Umbilical cord (tissue), 2 donors: ENCODE data around the gene ZNF318. TPM values are rescaled to one million over a fixed set of nuclear protein-coding genes. Genes with fewer than 3 reads are reported as not detected.
"Not testable (repeated sequence)": the region's sequence is repeated elsewhere in the genome, so short reads cannot be mapped to it uniquely, and the experiment has no call there.

Experiments
- DNase-seq: peaks from one replicate; pipeline ENCODE4 v3.0.0-alpha.2; 2015; ENCODE audit warnings: low spot score
- total RNA-seq: library from RNA; depleted of rRNA; stranded (reverse); fragments of >200 nt; gene quantifications from one replicate; pipeline ENCODE4 v1.2.3, GENCODE V29; 2014; ENCODE audit warnings: low replicate concordance; ENCODE audit not compliant: insufficient read depth

The ZNF318 gene
- total RNA-seq, 1 donor from 2014 or later: 7.7 TPM

GRCh38 chr6:43335469-43335868 is 34.0 kb downstream of the ZNF318 start:
- no peak for DNase-seq

- DNase-seq: peak; percentile 66
Measured at GRCh38 chr6:43334466-43335095, 34.9 kb downstream of the ZNF318 start.

GRCh38 chr6:43331891-43332290 is 37.6 kb downstream of the ZNF318 start:
- DNase-seq: no peak

DNA sequence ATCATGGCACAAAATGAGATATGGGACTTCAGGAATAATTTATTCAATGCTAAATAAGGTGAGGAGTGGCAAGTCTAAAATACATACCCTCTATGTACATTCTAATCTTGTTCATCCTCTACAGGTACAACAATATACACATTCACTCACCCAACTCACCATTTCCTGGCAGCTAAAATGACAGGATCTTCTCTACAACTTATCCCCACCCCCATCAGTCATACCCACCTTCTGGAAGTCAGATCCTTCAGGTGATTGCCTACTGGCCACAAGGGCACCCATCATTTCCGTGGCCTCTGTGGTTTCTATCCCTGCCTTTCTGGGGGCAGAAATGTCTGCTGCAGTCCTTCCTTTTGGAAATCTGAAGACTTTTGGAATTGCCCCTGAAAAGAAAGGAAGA is 38.0 kb downstream of the ZNF318 start:
- DNase-seq: no peak

DNA sequence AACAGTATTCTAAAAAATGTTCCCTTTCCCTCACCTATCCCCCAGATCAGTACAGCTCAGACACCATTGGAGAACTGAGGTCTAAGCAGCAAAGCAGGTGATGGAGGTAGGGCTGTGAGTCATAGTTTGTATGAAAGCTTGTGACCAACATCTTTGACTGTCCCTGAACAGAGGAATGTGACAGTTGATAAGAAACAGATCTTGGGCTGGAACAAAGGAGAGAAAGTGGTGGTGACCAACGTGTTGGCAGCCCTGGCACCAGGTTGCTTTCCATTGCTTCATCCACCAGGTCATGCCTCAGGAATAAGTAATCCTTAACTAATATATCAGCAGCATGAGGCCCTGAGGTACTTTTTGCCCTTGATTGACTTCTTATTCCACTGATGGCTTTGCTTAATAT is 40.9 kb downstream of the ZNF318 start:
- DNase-seq: no peak

DNA sequence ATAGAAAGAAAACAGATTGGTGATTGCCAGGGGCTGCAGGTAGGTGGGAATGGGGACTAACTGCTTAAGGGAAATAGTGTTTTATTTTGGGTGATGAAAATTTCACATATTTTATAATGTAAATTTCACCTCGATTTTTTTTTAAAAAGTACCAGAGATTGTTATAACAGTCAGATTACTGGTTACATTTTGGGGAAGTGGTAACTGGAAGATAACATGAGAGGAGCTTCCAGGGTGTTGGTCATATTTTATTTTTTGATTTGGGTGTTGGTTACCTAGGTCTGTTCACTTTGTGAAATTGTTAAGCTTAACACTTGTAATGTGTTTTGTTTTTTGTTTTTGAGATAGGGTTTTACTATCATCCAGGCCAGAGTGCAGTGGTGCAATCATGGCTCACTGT is 43.6 kb downstream of the ZNF318 start:
- no peak for DNase-seq

DNA sequence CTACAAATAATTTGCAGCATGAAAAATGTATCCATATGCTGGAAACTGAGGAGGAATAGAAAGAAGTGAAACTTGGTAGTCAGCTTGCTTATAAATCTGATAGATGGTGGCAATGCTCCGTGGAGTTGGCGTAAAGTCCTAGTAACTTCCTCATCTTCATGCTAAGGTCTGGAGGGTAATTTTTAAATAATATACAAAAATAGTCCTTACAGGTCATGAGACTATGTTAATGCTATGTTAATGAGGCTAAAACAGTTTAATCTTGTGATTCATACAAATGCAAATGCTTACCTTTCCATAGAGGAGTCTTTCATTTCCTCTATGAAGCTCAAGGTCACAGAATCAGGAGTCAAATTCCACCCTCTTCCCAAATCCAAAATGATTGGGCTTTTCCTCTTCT is 51.4 kb downstream of the ZNF318 start:
- no peak for DNase-seq

DNA sequence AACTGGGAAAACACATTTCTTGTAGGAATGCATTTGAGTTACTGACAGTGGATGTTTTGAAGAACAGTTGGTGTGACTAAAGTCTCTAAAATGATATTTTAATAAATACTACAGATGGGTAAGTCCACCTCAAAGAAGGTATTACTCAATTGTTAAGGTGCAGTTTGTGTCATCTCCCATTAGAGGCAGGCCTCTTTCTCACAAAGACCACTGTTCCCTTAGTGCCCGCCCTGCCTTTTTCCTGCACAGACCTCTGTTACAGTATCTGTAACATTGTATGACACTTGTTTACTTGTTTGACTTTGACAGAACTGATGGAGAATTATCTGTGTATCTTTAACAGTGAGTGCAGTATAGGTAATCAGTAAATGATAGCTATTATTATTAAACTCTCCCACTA is 55.6 kb downstream of the ZNF318 start:
- no peak for DNase-seq

DNA sequence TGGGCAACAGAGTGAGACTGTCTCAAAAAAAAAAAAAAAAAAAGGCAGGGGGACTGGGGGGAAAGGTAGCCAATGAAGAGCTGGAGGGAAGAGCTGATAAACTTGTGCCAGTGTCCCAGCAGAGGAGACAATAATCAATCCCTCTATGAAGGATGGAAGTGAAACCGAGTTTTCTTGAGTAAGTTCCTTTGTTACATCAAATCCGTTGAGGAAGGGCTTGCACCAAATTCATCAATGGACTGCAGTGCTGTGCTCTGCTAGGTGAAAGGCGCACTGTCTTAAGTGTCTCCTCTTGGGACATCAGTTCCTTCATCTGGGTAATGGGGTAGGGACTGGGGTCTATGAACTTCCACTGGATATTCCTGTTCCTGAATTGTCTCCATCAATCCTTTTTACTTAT is 57.8 kb downstream of the ZNF318 start:
- DNase-seq: no peak

DNA sequence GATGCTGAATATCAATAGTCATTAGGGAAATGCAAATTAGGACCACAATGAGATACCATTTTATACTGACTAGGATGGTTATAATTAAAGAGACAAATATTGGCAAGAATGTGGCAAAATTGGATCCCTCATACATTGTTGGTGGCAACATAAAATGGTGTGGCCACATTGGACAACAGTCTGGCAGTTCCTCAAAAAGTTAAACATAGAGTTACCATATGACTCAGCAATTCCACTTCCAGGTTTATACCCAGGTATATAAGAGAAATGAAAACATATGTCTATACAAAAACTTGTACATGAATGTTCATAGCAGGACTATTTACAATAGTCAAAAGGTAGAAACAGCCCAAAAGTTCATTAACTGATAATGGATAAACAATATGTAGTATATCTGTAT is 58.8 kb downstream of the ZNF318 start:
- no peak for DNase-seq

DNA sequence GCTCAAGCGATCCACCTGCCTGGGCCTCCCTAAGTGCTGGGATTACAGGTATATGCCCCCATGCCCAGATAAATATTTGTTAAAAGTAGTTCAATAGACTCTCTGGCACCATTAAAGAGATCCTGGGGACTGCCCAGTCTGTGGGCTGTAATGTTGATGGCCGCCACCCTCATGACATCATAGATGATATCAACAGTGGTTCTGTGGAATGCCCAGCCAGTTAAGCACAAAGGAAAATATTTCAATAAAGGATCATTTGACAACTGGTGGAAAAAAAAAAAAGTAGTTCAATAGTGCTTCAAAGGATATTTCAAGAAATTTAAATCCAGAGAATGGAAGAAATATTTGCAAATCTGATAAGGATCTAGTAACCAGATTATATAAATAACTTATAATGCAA is 59.3 kb downstream of the ZNF318 start:
- DNase-seq: no peak

DNA sequence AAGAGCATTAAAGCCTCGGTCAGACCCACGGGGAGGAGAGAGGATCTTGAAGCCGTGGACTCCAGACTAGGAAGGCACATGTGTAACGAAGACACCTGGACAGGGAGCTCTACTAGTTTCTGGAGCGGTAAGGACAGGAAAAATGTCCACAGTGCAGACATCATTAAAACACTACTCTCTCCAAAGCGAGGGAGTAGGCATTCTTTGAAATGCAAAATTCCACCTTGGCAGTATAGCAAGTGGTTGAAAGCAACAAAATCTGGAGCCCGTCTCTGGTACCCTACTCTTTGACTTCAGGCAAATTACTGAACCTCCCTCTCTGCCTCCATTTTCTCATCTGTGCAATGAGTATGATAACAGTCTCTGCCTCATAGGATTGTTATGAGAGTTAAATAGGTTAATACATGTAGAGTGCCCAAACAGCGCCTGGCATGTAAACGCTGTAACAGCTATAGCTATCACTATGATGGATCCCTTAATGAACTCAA is 60.4 kb downstream of the ZNF318 start:
- no peak for DNase-seq

DNA sequence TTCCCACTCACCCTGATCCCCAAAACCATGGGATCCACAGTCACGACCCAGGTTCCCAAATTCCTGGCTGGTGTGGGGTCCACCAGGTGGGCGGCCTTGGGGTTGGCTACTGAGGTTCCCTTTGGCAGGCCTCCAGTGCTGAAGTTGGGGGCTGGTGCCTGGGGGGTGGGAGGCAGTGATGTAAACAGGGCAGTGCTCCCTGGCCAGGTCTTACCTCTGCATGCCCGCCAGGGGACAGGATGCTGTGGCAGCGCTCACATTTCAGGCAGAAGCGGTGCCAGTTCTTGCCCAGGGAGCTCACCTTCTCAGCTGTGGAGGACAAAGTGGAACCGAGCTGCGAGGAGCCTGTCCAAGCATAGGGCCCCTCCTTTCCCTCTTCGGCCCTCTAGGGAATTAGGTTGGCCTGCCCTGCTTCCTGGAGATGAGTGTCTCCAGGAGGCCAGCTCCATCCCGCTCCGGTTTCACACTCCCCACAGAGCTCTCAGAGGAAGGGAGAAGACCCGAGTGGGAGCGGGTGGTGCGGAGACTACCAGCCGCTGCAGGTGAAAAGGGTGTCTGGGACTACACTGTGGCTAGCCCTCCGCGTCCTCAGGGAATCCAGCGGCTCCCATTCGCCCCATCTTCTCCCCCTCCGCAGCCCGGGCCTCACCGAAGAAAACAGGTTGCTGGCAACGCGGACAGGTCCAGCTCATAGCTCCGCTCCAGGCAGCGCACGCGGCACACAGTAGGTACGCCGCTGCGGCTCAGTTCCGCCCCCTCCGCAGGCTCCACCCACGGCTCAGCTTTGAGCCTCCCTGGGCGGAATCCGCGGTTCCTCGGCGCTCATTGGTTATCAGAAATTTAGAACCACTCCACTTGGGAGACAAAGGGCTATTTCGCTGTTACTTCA is 61.1 kb downstream of the ZNF318 start, which contains the start of gene CRIP3:
TSS of gene CRIP3 (minus strand) at position 726 of the 889 bp plus-strand sequence. CDS start at position 692, 34 bp downstream.
- peak; percentile 18 for DNase-seq

- no peak for DNase-seq
Measured at GRCh38 chr6:43307451-43308100, 61.9 kb downstream of the ZNF318 start.

GRCh38 chr6:43306086-43306485 is 63.4 kb downstream of the ZNF318 start:
- no peak for DNase-seq

DNA sequence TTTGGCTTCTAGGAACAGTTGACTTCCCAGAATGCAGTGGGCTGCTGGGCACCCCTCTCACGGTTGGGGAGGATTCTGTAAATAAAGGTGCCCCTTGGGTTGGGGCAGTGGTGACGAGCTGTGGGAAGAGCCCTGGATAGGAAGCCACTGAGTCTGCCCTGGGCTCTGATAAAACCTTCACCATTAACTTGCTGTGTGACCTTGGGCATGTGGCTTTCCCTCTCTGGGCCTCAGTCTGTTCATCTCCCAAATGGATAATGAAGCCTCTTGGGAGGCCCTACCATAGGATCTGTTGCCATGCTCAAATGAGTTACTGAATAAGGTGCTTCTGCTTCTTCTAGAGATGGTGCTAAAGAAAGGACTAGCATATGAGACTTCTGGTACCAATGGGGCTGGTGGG is 64.6 kb downstream of the ZNF318 start:
- no peak for DNase-seq

- DNase-seq: no peak
Measured at GRCh38 chr6:43304361-43304760, 65.1 kb downstream of the ZNF318 start.

DNA sequence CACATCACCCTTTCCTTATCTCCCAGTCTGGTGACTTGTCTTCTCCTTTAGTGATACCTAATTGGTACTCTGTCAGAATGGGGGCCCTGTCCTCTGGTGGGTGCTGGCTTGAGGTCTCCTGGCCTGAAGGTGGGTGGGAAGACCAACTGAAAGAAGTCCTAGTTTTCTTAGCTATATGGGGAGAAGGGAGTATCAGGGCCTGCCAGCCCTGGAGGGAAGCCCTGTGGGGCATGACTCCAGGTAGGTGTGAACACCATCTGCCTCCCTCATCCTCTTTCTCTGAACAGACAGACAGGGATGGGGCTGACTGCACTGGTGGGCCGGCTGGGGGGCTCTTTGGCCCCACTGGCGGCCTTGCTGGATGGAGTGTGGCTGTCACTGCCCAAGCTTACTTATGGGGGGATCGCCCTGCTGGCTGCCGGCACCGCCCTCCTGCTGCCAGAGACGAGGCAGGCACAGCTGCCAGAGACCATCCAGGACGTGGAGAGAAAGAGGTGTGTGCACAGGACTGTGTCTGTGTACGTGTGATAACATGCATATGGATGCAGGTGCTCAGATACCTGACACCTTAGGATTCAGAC is 65.6 kb downstream of the ZNF318 start:
- no peak for DNase-seq

- DNase-seq: not testable (repeated sequence)
Measured at GRCh38 chr6:43303006-43303405, 66.4 kb downstream of the ZNF318 start.

- no peak for DNase-seq
Measured at GRCh38 chr6:43302126-43302525, 67.3 kb downstream of the ZNF318 start.

DNA sequence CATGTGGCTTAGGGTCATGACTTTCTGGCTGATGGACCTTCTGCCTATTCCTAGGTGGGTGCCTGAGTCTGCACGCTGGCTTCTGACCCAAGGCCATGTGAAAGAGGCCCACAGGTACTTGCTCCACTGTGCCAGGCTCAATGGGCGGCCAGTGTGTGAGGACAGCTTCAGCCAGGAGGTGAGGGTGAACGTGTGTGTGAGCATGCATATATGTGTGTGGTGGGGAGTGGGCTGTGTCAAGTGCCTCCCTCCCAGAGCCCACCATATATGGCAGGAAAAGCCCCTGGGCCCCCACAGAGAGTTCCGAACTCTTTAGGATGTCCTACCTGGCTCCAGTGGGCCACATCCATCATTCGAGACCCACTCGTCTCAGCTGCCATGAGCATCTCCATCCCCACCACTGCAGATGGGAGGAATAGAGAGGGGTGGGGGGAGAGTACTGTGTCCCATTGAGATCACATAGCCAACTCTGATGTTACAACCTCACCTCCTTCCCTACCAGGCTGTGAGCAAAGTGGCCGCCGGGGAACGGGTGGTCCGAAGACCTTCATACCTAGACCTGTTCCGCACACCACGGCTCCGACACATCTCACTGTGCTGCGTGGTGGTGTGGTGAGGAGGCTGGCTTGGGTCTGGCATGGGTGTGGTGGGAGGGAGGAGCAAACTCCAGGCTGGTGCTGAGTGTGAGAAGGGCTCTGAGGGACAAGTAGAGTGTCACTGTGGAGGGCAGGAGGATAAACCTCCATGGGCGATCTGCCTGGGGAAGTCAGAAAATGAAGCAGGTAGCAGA is 68.2 kb downstream of the ZNF318 start:
- DNase-seq: no peak
